Stimulated activated memory B cell treated with anti-CD40 and anti-IgM and Interleukin-4, amounts not matched to agents 10 μg/mL and 1 μg/mL and 100 μg/mL, for 72 hours (primary cell): ENCODE results near the gene MYO5B.

Source experiments
- ATAC-seq: fragments of 150-1000 bp; cut with Tn5 transposase; 2 replicates; pipeline ENCODE4 v1.10.0; 2021
- H3K27ac Mint-ChIP-seq: one replicate; pipeline ENCODE4 v1.8.0; 2022; ENCODE audit warnings: mild to moderate bottlenecking, mixed read lengths
- H3K27me3 Mint-ChIP-seq: one replicate; pipeline ENCODE4 v1.8.0; 2022; ENCODE audit warnings: mixed read lengths
- H3K36me3 Mint-ChIP-seq: one replicate; pipeline ENCODE4 v1.8.0; 2022; ENCODE audit warnings: mixed read lengths
- H3K4me1 Mint-ChIP-seq: one replicate; pipeline ENCODE4 v1.8.0; 2022; ENCODE audit warnings: mixed read lengths
- H3K4me3 Mint-ChIP-seq: one replicate; pipeline ENCODE4 v1.8.0; 2022; ENCODE audit warnings: mild to moderate bottlenecking, moderate library complexity, mixed read lengths
- H3K9me3 Mint-ChIP-seq: one replicate; pipeline ENCODE4 v1.8.0; 2022; ENCODE audit warnings: mixed read lengths

Gene MYO5B

GRCh38 chr18:49850636-49851035 is 344.3 kb downstream of the MYO5B start:
- Mint-ChIP-seq H3K27me3 (peaks cover 23% of the 10 kb centered on the region), H3K9me3 (no peaks in the 10 kb centered on the region), H3K27ac (no peak overlapping the region), H3K4me1 (no peaks in the 10 kb centered on the region), H3K36me3 (no peaks in the 10 kb centered on the region), H3K4me3 (no peak overlapping the region)
- ATAC-seq: no peak

- Mint-ChIP-seq H3K27ac (no peak overlapping the region), H3K27me3 (peaks cover 23% of the 10 kb centered on the region), H3K9me3 (no peaks in the 10 kb centered on the region), H3K4me1 (no peaks in the 10 kb centered on the region), H3K4me3 (no peak overlapping the region), H3K36me3 (no peaks in the 10 kb centered on the region)
- ATAC-seq: no peak
These were observed 345.4 kb downstream of the MYO5B start for GRCh38 chr18:49849331-49850217.

GRCh38 chr18:49848115-49848514 is 346.8 kb downstream of the MYO5B start:
- Mint-ChIP-seq H3K27ac (no peak overlapping the region), H3K9me3 (no peaks in the 10 kb centered on the region), H3K36me3 (no peaks in the 10 kb centered on the region), H3K4me1 (no peaks in the 10 kb centered on the region), H3K4me3 (no peak overlapping the region), H3K27me3 (peaks cover 23% of the 10 kb centered on the region)
- no peak for ATAC-seq

GRCh38 chr18:49847524-49847923 is 347.4 kb downstream of the MYO5B start:
- no peaks in the 10 kb centered on the region for H3K36me3 Mint-ChIP-seq
- peaks cover 23% of the 10 kb centered on the region for H3K27me3 Mint-ChIP-seq
- no peak overlapping the region for H3K27ac Mint-ChIP-seq
- H3K4me3 Mint-ChIP-seq: no peak overlapping the region
- no peaks in the 10 kb centered on the region for H3K9me3 Mint-ChIP-seq
- ATAC-seq: no peak
- H3K4me1 Mint-ChIP-seq: no peaks in the 10 kb centered on the region

- Mint-ChIP-seq H3K4me3 (no peak overlapping the region), H3K27ac (no peak overlapping the region), H3K36me3 (no peaks in the 10 kb centered on the region), H3K27me3 (peaks cover 23% of the 10 kb centered on the region), H3K4me1 (no peaks in the 10 kb centered on the region), H3K9me3 (no peaks in the 10 kb centered on the region)
- ATAC-seq: no peak
These were observed 348.1 kb downstream of the MYO5B start for GRCh38 chr18:49846718-49847470.

- Mint-ChIP-seq H3K4me3 (no peak overlapping the region), H3K9me3 (no peaks in the 10 kb centered on the region), H3K4me1 (no peaks in the 10 kb centered on the region), H3K27ac (no peak overlapping the region), H3K36me3 (no peaks in the 10 kb centered on the region), H3K27me3 (peaks cover 23% of the 10 kb centered on the region)
- no peak for ATAC-seq
These were observed 348.6 kb downstream of the MYO5B start for GRCh38 chr18:49846361-49846662.

GRCh38 chr18:49845629-49846360 is 349.2 kb downstream of the MYO5B start:
- Mint-ChIP-seq H3K27ac (no peak overlapping the region), H3K4me3 (no peak overlapping the region), H3K36me3 (no peaks in the 10 kb centered on the region), H3K27me3 (peaks cover 23% of the 10 kb centered on the region), H3K4me1 (no peaks in the 10 kb centered on the region), H3K9me3 (no peaks in the 10 kb centered on the region)
- ATAC-seq: no peak

GRCh38 chr18:49844903-49845302 is 350.0 kb downstream of the MYO5B start:
- Mint-ChIP-seq H3K27me3 (peaks cover 23% of the 10 kb centered on the region), H3K4me1 (no peaks in the 10 kb centered on the region), H3K27ac (no peak overlapping the region), H3K4me3 (no peak overlapping the region), H3K9me3 (no peaks in the 10 kb centered on the region), H3K36me3 (no peaks in the 10 kb centered on the region)
- ATAC-seq: no peak

GRCh38 chr18:49843778-49844625 is 350.9 kb downstream of the MYO5B start:
- H3K27ac Mint-ChIP-seq: no peak overlapping the region
- ATAC-seq: no peak
- H3K4me3 Mint-ChIP-seq: no peak overlapping the region
- no peaks in the 10 kb centered on the region for H3K36me3 Mint-ChIP-seq
- H3K9me3 Mint-ChIP-seq: no peaks in the 10 kb centered on the region
- peaks cover 23% of the 10 kb centered on the region for H3K27me3 Mint-ChIP-seq
- H3K4me1 Mint-ChIP-seq: no peaks in the 10 kb centered on the region

GRCh38 chr18:49843131-49843530 is 351.8 kb downstream of the MYO5B start:
- H3K27me3 Mint-ChIP-seq: peaks cover 16% of the 10 kb centered on the region
- ATAC-seq: no peak
- no peaks in the 10 kb centered on the region for H3K9me3 Mint-ChIP-seq
- no peaks in the 10 kb centered on the region for H3K36me3 Mint-ChIP-seq
- no peaks in the 10 kb centered on the region for H3K4me1 Mint-ChIP-seq
- no peak overlapping the region for H3K27ac Mint-ChIP-seq
- no peak overlapping the region for H3K4me3 Mint-ChIP-seq

GRCh38 chr18:49842656-49843055 is 352.3 kb downstream of the MYO5B start:
- no peak for ATAC-seq
- Mint-ChIP-seq H3K9me3 (no peaks in the 10 kb centered on the region), H3K27ac (no peak overlapping the region), H3K36me3 (no peaks in the 10 kb centered on the region), H3K4me1 (no peaks in the 10 kb centered on the region), H3K27me3 (peaks cover 11% of the 10 kb centered on the region), H3K4me3 (no peak overlapping the region)

GRCh38 chr18:49841236-49842217 is 353.4 kb downstream of the MYO5B start:
- Mint-ChIP-seq H3K27ac (no peak overlapping the region), H3K4me3 (no peak overlapping the region), H3K4me1 (no peaks in the 10 kb centered on the region), H3K27me3 (peaks cover 3% of the 10 kb centered on the region), H3K9me3 (no peaks in the 10 kb centered on the region), H3K36me3 (no peaks in the 10 kb centered on the region)
- no peak for ATAC-seq

- Mint-ChIP-seq H3K27me3 (no peaks in the 10 kb centered on the region), H3K36me3 (no peaks in the 10 kb centered on the region), H3K27ac (no peak overlapping the region), H3K4me3 (no peak overlapping the region), H3K4me1 (no peaks in the 10 kb centered on the region), H3K9me3 (no peaks in the 10 kb centered on the region)
- ATAC-seq: no peak
These were observed 355.9 kb downstream of the MYO5B start for GRCh38 chr18:49839012-49839411.

GRCh38 chr18:49838381-49838780 is 356.6 kb downstream of the MYO5B start:
- Mint-ChIP-seq H3K9me3 (no peaks in the 10 kb centered on the region), H3K27ac (no peak overlapping the region), H3K4me1 (no peaks in the 10 kb centered on the region), H3K4me3 (no peak overlapping the region), H3K27me3 (no peaks in the 10 kb centered on the region), H3K36me3 (no peaks in the 10 kb centered on the region)
- no peak for ATAC-seq
